ENCODE data around the gene SCML1.

DNA sequence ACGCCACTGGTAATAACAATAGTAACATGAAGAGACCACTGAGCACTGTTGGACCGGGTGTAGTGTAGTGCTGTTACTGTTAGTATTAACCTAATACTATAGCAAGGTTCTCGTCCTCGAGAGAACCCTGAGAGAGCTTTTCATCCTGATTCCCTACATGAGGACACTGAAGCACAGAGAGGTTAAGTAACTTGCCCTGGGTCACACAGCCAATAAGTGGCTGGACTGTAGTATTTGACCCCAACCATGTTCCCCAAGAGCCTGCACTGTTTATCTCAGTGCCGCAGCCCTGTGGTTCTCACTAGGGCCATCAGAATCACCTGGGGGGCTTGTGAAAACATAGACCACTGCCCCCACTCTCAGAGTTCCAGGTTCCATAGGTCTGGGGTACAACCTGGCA, 10.4 kb downstream of the SCML1 start:
- TF ChIP-seq CREB5 (CRISPR knock-in tag; IDR thresholded peaks at IDR 0.05; ENCODE audit: low read depth) (no peak), ZNF70 (CRISPR knock-in tag; IDR thresholded peaks at IDR 0.05) (no peak), ARNTL (CRISPR knock-in tag; IDR thresholded peaks at IDR 0.05; ENCODE audit: borderline replicate concordance, low read depth) (no peak)

All from SK-N-SH treated with all-trans-retinoic acid at 6 μM for 48 hours (cell line).